GM18502 (cell line): ENCODE results near the gene MAGI1.
"Not testable (repeated sequence)": the region's sequence is repeated elsewhere in the genome, so short reads cannot be mapped to it uniquely, and the experiment has no call there.

Experiments used
- ATAC-seq: cut with Tn5 transposase; IDR thresholded peaks from one replicate; pipeline ENCODE4 v1.9.1; 2021; ENCODE audit warnings: mild to moderate bottlenecking; ENCODE audit not compliant: unreplicated experiment, poor library complexity

MAGI1 gene

GRCh38 chr3:65886391-65886790, 152.3 kb downstream of the MAGI1 start:
- ATAC-seq, result no peak

DNA sequence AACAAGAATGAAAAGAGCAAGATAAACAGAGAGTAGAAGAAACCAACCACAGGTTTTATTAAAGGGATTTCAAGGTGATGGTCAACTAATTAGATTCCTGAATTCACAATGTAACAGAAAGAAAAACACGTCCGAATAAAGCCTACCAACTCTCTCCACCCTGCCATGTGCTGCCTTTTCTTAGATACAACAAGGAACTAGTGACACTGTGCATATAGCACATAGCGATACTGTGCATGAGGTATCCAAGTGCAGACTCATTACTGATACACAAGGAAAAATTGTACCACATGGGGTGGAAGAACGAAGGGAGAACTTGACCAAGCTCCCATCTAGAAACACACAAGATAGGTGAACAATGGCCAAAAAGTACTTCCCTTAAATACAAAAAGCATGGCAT, 154.6 kb downstream of the MAGI1 start:
- ATAC-seq, result no peak

GRCh38 chr3:65883613-65884012, 155.1 kb downstream of the MAGI1 start:
- no peak for ATAC-seq

GRCh38 chr3:65880350-65880749, 158.4 kb downstream of the MAGI1 start:
- ATAC-seq, result no peak

DNA sequence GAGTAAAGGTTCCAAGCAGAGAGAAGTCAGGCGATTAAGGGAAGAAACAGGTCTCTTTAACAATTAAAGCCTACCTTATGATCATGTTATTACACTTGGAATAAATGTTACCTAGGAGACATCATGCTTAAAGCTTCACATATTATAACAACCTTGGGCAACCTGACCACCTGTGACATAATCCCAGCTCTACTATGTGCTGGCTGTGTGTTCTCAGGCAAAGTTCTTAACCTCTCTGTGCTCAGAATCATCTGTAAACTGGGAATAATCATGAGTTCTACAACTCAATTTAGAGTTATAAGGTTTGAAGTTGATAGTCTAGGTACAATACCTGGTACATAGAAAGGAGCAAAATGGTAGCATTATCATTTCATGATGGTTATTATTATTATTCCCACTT, 159.3 kb downstream of the MAGI1 start:
- ATAC-seq, result no peak

DNA sequence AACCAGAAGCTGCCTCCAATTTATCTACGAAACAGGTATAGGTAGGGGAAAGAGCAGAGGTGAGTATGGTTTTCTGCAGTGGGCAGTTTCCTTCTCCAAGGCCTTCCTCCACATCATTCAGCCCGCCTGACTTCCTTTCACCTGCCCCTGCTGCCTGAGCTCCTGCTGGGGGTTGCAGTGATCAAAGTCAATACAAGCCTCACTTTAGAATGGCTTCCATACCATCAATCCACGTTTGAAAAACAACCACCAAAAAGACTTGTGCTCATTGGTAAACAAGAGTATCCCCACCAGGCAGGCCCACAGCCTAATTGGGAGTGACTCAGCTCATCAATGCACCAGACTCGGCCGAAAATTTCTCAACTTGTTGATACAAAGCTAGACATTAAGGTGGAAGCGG, 159.9 kb downstream of the MAGI1 start:
- no peak for ATAC-seq

- no peak for ATAC-seq
These were observed 161.6 kb downstream of the MAGI1 start for GRCh38 chr3:65877160-65877559.

DNA sequence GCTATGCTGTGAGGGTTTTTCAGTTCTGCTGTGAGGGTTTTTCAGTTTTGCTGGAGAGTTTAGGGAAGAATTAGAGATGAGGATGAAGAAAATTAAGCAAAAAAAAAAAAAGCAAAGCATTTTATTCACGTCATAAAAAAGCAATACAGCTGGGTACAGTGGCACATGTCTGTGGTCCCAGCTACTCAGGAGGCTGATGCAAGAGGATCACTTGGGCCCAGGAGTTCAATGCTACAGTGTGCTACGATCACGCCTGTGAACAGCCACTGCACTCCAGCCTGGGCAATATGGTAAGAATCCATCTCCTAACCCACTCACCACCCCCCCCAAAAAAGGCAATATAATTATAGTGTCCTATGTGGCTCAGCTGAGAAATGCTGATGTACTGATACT, 162.7 kb downstream of the MAGI1 start:
- ATAC-seq, result no peak

- ATAC-seq, result no peak
These were observed 163.2 kb downstream of the MAGI1 start for GRCh38 chr3:65875393-65876027.

GRCh38 chr3:65873869-65874268, 164.8 kb downstream of the MAGI1 start:
- ATAC-seq, result no peak

DNA sequence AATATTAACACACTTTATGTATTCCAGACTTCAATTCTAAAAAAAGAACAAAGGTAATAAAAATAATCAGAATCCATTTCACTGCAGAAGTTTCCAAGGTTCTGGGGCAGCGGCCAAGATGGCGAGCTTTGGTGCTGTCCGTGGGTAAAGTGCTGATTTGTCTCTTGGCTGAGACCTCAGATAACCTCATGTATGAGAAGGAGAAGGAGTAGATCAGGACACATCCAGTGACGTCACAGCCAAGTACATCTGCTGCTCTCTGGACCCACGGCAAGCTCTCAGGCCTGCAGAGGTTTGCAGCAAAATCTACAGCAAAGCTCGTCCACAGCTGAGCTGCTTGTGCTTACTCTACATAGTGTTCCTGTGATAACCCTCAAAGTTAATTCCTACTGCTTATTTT, 165.7 kb downstream of the MAGI1 start:
- no peak for ATAC-seq

- ATAC-seq, result no peak
These were observed 167.2 kb downstream of the MAGI1 start for GRCh38 chr3:65871305-65872141.

DNA sequence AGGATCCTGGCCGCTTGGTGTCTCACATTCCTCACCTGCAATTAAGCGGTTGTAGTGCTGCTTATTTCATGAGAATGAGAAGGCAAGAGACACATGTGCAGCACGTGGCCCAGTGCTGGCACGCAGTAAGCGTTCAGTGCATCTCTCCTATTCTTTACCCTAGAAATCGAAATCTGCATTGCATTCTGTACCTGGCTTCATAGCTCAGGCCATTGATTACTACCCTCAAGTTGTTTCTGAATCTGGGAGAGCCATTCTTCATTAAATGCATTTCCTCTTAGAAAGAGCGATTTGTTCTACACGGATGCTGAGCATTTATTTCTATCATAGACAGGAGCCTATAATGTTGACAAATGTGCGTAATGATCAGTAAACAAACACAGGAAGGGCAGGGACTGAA, 168.9 kb downstream of the MAGI1 start:
- ATAC-seq, result no peak

- no peak for ATAC-seq
These were observed 171.1 kb downstream of the MAGI1 start for GRCh38 chr3:65867463-65868210.

DNA sequence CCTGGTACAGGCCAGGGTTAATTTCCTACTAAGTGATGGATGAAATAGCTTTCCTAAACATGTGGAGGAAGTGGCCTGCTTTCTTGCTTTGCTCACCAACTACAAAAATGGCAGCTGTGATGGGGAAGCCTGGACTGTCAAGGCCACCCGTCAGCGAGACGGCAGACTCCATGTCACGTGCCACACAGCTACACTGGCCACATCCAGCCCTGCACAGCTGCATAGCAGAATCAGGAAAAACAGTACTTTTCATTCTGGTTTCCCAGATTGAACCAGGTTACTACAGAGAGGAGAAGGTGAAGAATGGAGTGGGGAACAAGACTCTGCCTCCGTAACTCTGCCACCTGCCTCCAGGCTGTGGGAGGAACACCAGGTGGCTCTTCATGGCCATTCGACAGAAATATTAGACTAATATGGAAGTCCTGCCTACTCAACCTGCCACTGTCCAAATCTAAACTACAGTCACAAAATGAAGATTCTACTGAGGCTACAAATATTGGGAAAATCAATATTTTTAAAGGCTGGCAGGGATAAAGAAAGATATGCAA, 174.3 kb downstream of the MAGI1 start:
- no peak for ATAC-seq

GRCh38 chr3:65861718-65862117, 177.0 kb downstream of the MAGI1 start:
- ATAC-seq, result no peak

DNA sequence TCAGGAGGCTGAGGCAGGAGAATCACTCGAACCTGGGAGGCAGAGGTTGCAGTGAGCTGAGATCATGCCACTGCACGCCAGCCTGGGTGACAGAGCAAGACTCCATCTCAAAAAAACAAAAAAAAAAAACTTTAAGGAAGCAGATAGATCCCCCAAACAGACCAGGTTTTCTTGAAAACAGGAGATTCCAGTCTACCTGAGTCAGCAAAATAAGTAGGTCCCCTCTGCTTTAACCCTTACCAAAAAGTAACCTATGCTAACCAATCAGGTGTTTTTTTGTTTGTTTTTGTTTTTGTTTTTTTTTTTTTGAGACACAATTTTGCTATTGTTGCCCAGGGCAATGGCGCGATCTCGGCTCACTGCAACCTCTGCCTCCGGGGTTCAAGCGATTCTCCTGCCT, 179.1 kb downstream of the MAGI1 start:
- not testable (repeated sequence) for ATAC-seq

GRCh38 chr3:65858749-65859148, 180.0 kb downstream of the MAGI1 start:
- ATAC-seq, result no peak

GRCh38 chr3:65857327-65857726, 181.4 kb downstream of the MAGI1 start:
- no peak for ATAC-seq

- ATAC-seq, result no peak
These were observed 181.8 kb downstream of the MAGI1 start for GRCh38 chr3:65856907-65857306.
